Liver (tissue), 9 donors: Measurements from ENCODE around the gene FAM53B. TPM values are rescaled to one million over a fixed set of nuclear protein-coding genes. Genes with fewer than 3 reads are reported as not detected.

ENCODE experiments used
- DNase-seq: peaks from one replicate; pipeline ENCODE4 v3.0.0-alpha.2; 2017; ENCODE audit warnings: low spot score
- H3K27ac ChIP-seq, 2 donors: one replicate each; pipeline ENCODE4 v1.7.0; 2013; ENCODE audit warnings: inconsistent platforms in 2 of 2, low read length in 2 of 2, control low read depth in 1 of 2, low read depth in 1 of 2, mild to moderate bottlenecking in 1 of 2
- H3K27me3 ChIP-seq, 4 donors: one replicate each; pipeline versions ENCODE4 v1.6.1 to v1.7.0; 2013; ENCODE audit warnings: low read length in 3 of 4, inconsistent platforms in 1 of 4, mild to moderate bottlenecking in 1 of 4, moderate library complexity in 1 of 4; ENCODE audit not compliant: control insufficient read depth in 4 of 4, insufficient read depth in 4 of 4
- H3K36me3 ChIP-seq, 4 donors: one replicate each; pipeline versions ENCODE4 v1.6.1 to v1.7.0; 2013; ENCODE audit warnings: low read length in 3 of 4, mild to moderate bottlenecking in 3 of 4, low read depth in 1 of 4, moderate library complexity in 1 of 4; ENCODE audit not compliant: control insufficient read depth in 4 of 4, insufficient read depth in 3 of 4
- H3K4me1 ChIP-seq, 4 donors: one replicate each; pipeline versions ENCODE4 v1.6.1 to v1.7.0; 2013; ENCODE audit warnings: low read length in 3 of 4, mild to moderate bottlenecking in 3 of 4, moderate library complexity in 1 of 4; ENCODE audit not compliant: control insufficient read depth in 4 of 4, insufficient read depth in 4 of 4
- H3K4me3 ChIP-seq, 3 donors: one replicate each; pipeline versions ENCODE4 v1.6.1 to v1.7.0; 2013; ENCODE audit warnings: low read length in 3 of 3, control low read depth in 1 of 3, low read depth in 1 of 3, mild to moderate bottlenecking in 1 of 3
- H3K9ac ChIP-seq, 2 donors: one replicate each; pipeline ENCODE4 v1.7.0; 2013; ENCODE audit warnings: low read length in 2 of 2, mild to moderate bottlenecking in 2 of 2, moderate library complexity in 2 of 2, control low read depth in 1 of 2, low read depth in 1 of 2
- H3K9me3 ChIP-seq, 4 donors: one replicate each; pipeline versions ENCODE4 v1.6.1 to v1.7.0; 2013; ENCODE audit warnings: low read length in 3 of 4; ENCODE audit not compliant: control insufficient read depth in 4 of 4
- CTCF ChIP-seq: fragments of 150-350 bp; IDR thresholded peaks from 2 replicates; pipeline ENCODE4 v1.5.1; 2017; ENCODE audit warnings: improper control_type of control experiment, low read depth, low read length; ENCODE audit not compliant: missing input control
- EGR1 ChIP-seq, 2 donors: IDR thresholded peaks; 2 replicates each; pipeline ENCODE4 v1.6.1; 2016 to 2018; ENCODE audit warnings: antibody characterized with exemption in 2 of 2, low read depth in 2 of 2
- FOXA2 ChIP-seq: IDR thresholded peaks from 2 replicates; pipeline ENCODE4 v1.6.1; 2016; ENCODE audit warnings: antibody characterized with exemption
- HNF4A ChIP-seq, 2 donors: conservative IDR thresholded peaks; 2 replicates each; pipeline ENCODE4 v1.6.1; 2016; ENCODE audit warnings: antibody characterized with exemption in 2 of 2, mild to moderate bottlenecking in 2 of 2
- HNF4G ChIP-seq: IDR thresholded peaks from 2 replicates; pipeline ENCODE4 v1.6.1; 2016; ENCODE audit warnings: antibody characterized with exemption
- JUND ChIP-seq, 2 donors: IDR thresholded peaks; 2 replicates each; pipeline ENCODE4 v1.6.1; 2016; ENCODE audit warnings: antibody characterized with exemption in 2 of 2
- MAX ChIP-seq: IDR thresholded peaks from 2 replicates; pipeline ENCODE4 v1.6.1; 2016; ENCODE audit warnings: antibody characterized with exemption
- NR2F2 ChIP-seq: IDR thresholded peaks from 2 replicates; pipeline ENCODE4 v1.6.1; 2016; ENCODE audit warnings: antibody characterized with exemption
- RAD21 ChIP-seq, 2 donors: IDR thresholded peaks; 2 replicates each; pipeline ENCODE4 v1.6.1; 2016; ENCODE audit warnings: antibody characterized with exemption in 2 of 2, mild to moderate bottlenecking in 2 of 2
- WGBS: extraction: QIAGEN DNeasy Blood & Tissue Kit; methylation state at CpG from one replicate; pipeline ENCODE4 v1.1.7; 2013; 5-methylcytosine and 5-hydroxymethylcytosine counted together
- polyA plus RNA-seq, 2 donors: library from polyadenylated mRNA; stranded (reverse) in 1 of 2; unstranded in 1 of 2; fragments of 200-250 nt in 1 of 2; fragments of >200 nt in 1 of 2; fragmentation: Nextera tagmentation in 1 of 2; extraction: Ambion mirVana in 1 of 2; gene quantifications; one replicate each; pipeline versions ENCODE4 v1.2.1 to v1.2.3, GENCODE V29; 2013 to 2015
- total RNA-seq, 2 donors: library from RNA; depleted of rRNA; stranded (reverse); fragments of >200 nt; gene quantifications; one replicate each; pipeline ENCODE4 v1.2.3, GENCODE V29; 2014
- TF ChIP-seq, protein P1 (sequence below): IDR thresholded peaks from 2 replicates; pipeline ENCODE4 v1.6.1; 2016; ENCODE audit warnings: antibody characterized with exemption
- donor health status: healthy.
- donor health status: healthy.
- donor health status: healthy.
- donor health status: healthy.
- donor health status: healthy.

FAM53B gene
- total and polyA plus RNA-seq, 4 donors, result 1.1 to 24.0 (median 6.3) TPM

GRCh38 chr10:124695259-124695658 is 48.9 kb downstream of the FAM53B start:
- H3K4me3 ChIP-seq, result no peak overlapping the region
- peaks cover 7 to 17% (median 9%) of the 10 kb centered on the region in 4 donors for H3K4me1 ChIP-seq
- peaks cover 0 to 11% (median 2%) of the 10 kb centered on the region in 4 donors for H3K36me3 ChIP-seq
- WGBS, result 93% methylated on average over 3 of the region's 3 CpGs
- no peak overlapping the region for H3K9ac ChIP-seq
- TF ChIP-seq RAD21 (IDR thresholded peaks at IDR 0.05) (no peak), NR2F2 (no peak), FOXA2 (no peak), EGR1 (IDR thresholded peaks at IDR 0.05; ENCODE audit: low read depth in 2 of 2) (no peak), CTCF (no peak), JUND (IDR thresholded peaks at IDR 0.05) (no peak)
- no peaks in the 10 kb centered on the region for H3K9me3 ChIP-seq
- no peak overlapping the region for H3K27ac ChIP-seq
- H3K27me3 ChIP-seq, result no peaks in the 10 kb centered on the region
- DNase-seq, result no peak

GRCh38 chr10:124694481-124695220 is 49.5 kb downstream of the FAM53B start:
- Histone ChIP-seq H3K36me3 (peaks cover 0 to 11% (median 4%) of the 10 kb centered on the region in 4 donors), H3K4me3 (no peak overlapping the region), H3K4me1 (peaks cover under 1 to 11% (median 3%) of the 10 kb centered on the region in 4 donors), H3K9ac (no peak overlapping the region), H3K27ac (no peak overlapping the region), H3K27me3 (no peaks in the 10 kb centered on the region), H3K9me3 (no peaks in the 10 kb centered on the region)
- WGBS, result 91% methylated on average over 14 of the region's 14 CpGs
- TF ChIP-seq HNF4A (conservative IDR thresholded peaks at IDR 0.05) (no peak), HNF4G (no peak)
- TF ChIP-seq, protein P1, sequence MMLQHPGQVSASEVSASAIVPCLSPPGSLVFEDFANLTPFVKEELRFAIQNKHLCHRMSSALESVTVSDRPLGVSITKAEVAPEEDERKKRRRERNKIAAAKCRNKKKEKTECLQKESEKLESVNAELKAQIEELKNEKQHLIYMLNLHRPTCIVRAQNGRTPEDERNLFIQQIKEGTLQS, result no peak
- DNase-seq, result no peak

DNA sequence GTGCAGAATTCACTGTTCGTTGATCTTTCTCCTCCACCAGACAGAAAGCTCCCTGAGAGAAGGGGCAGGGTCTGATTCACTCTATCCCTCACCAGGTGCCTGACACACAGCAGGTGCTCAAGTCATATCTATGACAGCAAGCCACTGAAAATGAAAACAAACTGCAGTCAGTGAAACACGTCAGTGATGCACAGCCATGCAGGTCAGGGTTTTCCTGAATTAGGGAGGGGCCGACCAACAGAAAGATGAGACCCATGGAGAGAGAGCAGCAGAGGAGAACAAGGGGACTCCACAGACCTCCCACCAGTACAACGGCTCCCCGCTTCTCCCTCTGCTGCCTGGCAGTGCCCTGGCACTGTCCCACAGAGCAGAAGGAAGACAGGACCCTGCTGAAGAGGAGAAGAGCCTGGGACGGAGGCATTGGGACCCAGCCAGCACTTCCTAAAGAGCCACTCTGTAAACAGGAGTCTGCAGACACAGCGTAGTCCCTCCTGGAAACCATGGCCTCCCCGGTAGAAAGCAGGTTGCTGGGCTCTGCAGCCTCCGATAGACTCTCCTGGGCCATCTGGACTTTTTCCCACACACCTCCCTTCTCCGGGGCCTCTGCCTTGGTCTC is 50.3 kb downstream of the FAM53B start:
- Histone ChIP-seq H3K9ac (no peak overlapping the region), H3K27me3 (no peaks in the 10 kb centered on the region), H3K9me3 (no peaks in the 10 kb centered on the region), H3K4me1 (peaks cover 0 to 7% (median 0%) of the 10 kb centered on the region in 4 donors), H3K27ac (no peak overlapping the region), H3K4me3 (no peak overlapping the region), H3K36me3 (peaks cover 0 to 11% (median 4%) of the 10 kb centered on the region in 4 donors)
- DNase-seq, result no peak
- no peak for TF ChIP-seq MAX
- TF ChIP-seq, protein P1, result no peak
- 74% methylated on average over 10 of the region's 10 CpGs for WGBS
